NAMALWA (cell line): ENCODE data around the gene CEL.
"Not testable (repeated sequence)": the region's sequence is repeated elsewhere in the genome, so short reads cannot be mapped to it uniquely, and the experiment has no call there.

ENCODE experiments used
- DNase-seq: peaks from one replicate; pipeline ENCODE4 v3.0.0-alpha.2; 2015; ENCODE audit warnings: low spot score

The CEL gene

GRCh38 chr9:133048595-133048994 is 13.2 kb upstream of the CEL start:
- peak; percentile 57 for DNase-seq

GRCh38 chr9:133049043-133049442 is 12.7 kb upstream of the CEL start:
- DNase-seq, result no peak

DNA sequence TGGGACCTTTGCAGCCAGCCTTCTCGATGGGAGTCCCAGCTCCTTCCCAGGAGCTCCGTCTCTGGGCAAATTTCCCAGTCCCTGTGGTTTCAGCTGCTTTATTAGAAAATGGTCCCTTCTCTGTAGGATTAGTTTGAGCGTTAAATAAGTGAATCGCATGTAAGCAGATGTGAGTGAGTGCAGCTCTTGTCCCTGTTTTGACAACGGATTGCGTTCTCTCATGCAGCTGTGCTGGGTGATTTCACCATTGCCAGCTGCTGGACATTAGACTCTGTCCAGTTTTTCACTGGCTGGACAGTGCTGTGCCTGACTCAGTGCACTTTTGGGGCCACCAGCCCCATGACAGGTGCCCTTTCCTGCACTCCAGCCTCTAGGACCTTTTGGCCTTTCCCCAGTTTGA is 11.6 kb upstream of the CEL start:
- DNase-seq, result no peak

DNA sequence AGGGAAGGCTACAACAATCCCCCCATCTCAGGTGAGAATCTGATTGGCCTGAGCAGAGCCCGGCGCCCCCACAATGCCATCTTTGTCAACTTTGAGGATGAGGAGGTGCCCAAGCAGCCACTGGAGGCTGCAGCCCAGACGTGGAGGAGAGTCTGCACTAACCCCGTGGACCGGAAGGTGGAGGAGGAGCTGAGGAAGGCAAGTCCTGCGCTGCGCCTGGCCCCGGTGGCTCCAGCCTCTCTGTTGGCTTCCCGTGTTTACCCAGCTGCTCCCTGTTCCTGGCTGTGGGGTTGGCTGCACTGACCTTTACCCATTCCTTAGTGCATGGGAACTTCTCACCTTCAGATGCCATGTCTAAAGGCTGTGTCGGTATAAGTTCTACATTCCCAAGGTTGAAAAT is 11.0 kb upstream of the CEL start:
- no peak for DNase-seq

GRCh38 chr9:133051281-133051900 is 10.4 kb upstream of the CEL start:
- DNase-seq, result no peak

GRCh38 chr9:133051966-133052539 is 9.7 kb upstream of the CEL start:
- no peak for DNase-seq

GRCh38 chr9:133054194-133054890 is 7.4 kb upstream of the CEL start:
- DNase-seq, result no peak

- DNase-seq, result no peak
These were observed 6.8 kb upstream of the CEL start for GRCh38 chr9:133054966-133055365.

GRCh38 chr9:133055788-133056420 is 5.9 kb upstream of the CEL start:
- no peak for DNase-seq

GRCh38 chr9:133056533-133056932 is 5.2 kb upstream of the CEL start:
- DNase-seq, result no peak

- no peak for DNase-seq
These were observed 4.8 kb upstream of the CEL start for GRCh38 chr9:133057006-133057405.

DNA sequence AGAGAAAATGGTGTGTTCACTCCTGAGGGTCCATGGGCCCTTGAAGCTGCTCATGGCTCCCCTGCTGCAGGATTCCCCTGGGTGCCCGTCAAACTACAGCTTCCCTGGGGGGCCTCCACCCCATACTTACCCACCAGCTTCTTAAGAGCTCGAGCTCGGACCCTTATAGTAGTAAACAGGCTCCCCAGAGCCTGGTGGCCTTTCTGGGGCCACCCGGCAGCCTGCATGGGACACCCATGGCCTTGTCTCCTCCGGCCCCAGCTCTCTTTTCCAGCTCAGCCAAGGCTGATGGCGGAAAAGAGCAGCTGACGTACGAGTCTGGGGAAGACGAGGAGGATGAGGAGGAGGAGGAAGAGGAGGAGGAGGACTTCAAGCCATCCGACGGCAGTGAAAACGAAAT is 4.2 kb upstream of the CEL start:
- no peak for DNase-seq

DNA sequence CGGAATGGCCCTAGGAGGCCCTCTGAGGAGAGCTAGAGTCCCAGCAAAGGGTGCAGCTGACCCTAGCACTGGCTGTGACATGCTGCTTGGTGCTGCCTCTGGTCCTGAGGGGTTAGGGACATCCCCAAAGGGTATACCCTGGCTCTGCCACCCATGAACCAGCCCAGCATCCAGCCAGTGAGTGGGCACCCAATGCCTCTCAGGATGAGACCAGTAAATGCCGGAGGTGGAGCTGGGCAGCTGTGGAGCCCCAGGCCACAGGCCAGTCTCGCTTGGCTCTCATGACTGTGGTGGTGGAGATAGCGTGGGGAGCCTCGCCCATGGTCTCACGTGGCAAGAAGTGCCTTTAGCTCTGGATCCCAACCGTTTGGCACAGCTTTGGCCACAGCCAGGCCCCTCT is 3.7 kb upstream of the CEL start:
- no peak for DNase-seq

DNA sequence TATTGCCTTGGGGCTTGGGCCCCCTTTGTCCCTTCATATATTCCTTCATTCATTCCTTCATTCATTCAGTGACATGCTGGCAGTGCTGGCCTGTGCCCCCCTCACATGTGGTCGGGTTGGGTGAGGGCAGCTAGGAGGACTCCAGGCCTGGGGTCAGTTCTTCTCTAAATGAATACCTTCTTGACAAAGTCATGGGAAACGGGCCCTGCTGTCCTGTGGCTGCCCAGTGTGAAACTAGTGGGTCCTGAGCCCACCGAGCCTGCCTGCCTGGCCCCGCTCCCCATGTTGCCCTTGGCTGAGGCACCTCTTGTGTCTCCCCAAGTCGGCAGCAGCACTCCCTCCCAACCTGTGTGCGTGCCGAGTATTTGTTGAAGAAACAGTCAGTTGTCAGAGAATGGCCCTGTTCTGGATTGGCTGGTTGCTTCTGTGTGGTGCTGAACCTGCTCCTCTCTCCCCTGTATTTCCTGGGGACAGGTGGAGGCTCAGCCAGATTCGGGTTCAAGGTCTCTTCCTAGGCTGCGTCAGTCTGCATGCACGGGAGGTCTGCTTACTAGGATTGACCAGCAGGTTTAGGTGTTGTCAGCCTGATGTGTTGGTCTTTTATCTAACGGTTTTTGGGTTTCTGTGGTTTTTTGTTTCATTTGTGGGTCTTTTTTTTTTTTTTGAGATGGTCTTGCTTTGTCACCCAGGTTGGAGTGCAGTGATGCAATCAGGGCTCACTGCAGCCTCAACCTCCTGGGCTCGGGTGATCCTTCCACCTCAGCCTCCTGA is 3.0 kb upstream of the CEL start:
- no peak for DNase-seq

- DNase-seq, result no peak
These were observed 2.2 kb upstream of the CEL start for GRCh38 chr9:133059623-133060022.

DNA sequence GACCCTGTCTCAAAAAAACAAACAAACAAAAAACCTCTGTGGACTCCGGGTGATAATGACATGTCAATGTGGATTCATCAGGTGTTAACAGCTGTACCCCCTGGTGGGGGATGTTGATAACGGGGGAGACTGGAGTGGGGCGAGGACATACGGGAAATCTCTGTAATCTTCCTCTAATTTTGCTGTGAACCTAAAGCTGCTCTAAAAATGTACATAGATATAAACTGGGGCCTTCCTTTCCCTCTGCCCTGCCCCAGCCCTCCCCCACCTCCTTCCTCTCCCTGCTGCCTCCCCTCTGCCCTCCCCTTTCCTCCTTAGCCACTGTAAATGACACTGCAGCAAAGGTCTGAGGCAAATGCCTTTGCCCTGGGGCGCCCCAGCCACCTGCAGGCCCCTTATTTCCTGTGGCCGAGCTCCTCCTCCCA is 1.4 kb upstream of the CEL start:
- peak; percentile 47 for DNase-seq

DNA sequence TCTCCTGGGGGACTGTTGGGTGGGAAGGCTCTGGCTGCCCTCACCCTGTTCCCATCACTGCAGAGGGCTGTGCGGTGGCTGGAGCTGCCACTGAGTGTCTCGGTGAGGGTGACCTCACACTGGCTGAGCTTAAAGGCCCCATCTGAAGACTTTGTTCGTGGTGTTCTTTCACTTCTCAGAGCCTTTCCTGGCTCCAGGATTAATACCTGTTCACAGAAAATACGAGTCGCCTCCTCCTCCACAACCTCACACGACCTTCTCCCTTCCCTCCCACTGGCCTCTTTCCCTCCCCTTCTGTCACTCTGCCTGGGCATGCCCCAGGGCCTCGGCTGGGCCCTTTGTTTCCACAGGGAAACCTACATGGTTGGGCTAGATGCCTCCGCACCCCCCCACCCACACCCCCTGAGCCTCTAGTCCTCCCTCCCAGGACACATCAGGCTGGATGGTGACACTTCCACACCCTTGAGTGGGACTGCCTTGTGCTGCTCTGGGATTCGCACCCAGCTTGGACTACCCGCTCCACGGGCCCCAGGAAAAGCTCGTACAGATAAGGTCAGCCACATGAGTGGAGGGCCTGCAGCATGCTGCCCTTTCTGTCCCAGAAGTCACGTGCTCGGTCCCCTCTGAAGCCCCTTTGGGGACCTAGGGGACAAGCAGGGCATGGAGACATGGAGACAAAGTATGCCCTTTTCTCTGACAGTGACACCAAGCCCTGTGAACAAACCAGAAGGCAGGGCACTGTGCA is 590 bp upstream of the CEL start:
- not testable (repeated sequence) for DNase-seq

DNA sequence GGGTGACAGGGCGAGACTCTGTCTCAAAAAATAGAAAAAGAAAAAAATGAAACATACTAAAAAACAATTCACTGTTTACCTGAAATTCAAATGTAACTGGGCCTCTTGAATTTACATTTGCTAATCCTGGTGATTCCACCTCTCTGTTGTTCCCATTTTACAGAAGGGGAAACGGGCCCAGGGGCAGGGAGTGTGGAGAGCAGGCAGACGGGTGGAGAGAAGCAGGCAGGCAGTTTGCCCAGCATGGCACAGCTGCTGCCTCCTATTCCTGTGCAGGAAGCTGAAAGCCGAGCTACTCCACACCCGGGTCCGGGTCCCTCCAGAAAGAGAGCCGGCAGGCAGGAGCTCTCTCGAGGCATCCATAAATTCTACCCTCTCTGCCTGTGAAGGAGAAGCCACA is 788 bp downstream of the CEL start:
- not testable (repeated sequence) for DNase-seq

GRCh38 chr9:133063159-133063499 is 1.3 kb downstream of the CEL start:
- no peak for DNase-seq

DNA sequence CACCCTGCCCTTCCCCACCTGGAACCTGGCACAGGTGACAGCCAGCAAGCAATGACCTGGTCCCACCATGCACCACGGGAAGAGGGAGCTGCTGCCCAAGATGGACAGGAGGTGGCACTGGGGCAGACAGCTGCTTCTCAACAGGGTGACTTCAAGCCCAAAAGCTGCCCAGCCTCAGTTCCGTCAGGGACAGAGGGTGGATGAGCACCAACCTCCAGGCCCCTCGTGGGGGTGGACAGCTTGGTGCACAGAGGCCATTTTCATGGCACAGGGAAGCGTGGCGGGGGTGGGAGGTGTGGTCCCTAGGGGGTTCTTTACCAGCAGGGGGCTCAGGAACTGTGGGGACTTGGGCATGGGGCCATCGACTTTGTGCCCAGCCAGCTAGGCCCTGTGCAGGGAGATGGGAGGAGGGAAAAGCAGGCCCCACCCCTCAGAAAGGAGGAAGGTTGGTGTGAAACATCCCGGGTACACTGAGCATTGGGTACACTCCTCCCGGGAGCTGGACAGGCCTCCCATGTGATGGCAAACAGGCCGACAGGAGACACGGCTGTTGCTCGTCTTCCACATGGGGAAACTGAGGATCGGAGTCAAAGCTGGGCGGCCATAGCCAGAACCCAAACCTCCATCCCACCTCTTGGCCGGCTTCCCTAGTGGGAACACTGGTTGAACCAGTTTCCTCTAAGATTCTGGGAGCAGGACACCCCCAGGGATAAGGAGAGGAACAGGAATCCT is 1.9 kb downstream of the CEL start:
- no peak for DNase-seq
